GM19455 (cell line): Measurements from ENCODE around the gene LSAMP.

ENCODE experiments used
- ATAC-seq: cut with Tn5 transposase; IDR thresholded peaks from one replicate; pipeline ENCODE4 v1.9.1; 2021; ENCODE audit not compliant: unreplicated experiment

The LSAMP gene

GRCh38 chr3:116432795-116433194, 12.5 kb downstream of the LSAMP start:
- no peak for ATAC-seq

- no peak for ATAC-seq
These were observed 15.6 kb downstream of the LSAMP start for GRCh38 chr3:116429479-116430269.

GRCh38 chr3:116426036-116426435, 19.3 kb downstream of the LSAMP start:
- no peak for ATAC-seq

- ATAC-seq = no peak
These were observed 20.2 kb downstream of the LSAMP start for GRCh38 chr3:116425126-116425525.

- no peak for ATAC-seq
These were observed 21.3 kb downstream of the LSAMP start for GRCh38 chr3:116423945-116424344.

GRCh38 chr3:116423374-116423773, 21.9 kb downstream of the LSAMP start:
- no peak for ATAC-seq

GRCh38 chr3:116417151-116417550, 28.1 kb downstream of the LSAMP start:
- ATAC-seq = no peak

GRCh38 chr3:116413319-116413718, 32.0 kb downstream of the LSAMP start:
- no peak for ATAC-seq

GRCh38 chr3:116408473-116408872, 36.8 kb downstream of the LSAMP start:
- ATAC-seq = no peak

GRCh38 chr3:116405231-116405630, 40.1 kb downstream of the LSAMP start:
- no peak for ATAC-seq

GRCh38 chr3:116399701-116400226, 45.5 kb downstream of the LSAMP start:
- no peak for ATAC-seq

GRCh38 chr3:116394365-116394764, 50.9 kb downstream of the LSAMP start:
- ATAC-seq = no peak

- ATAC-seq = no peak
These were observed 52.1 kb downstream of the LSAMP start for GRCh38 chr3:116393199-116393598.

GRCh38 chr3:116392291-116392690, 53.0 kb downstream of the LSAMP start:
- no peak for ATAC-seq

- no peak for ATAC-seq
These were observed 53.7 kb downstream of the LSAMP start for GRCh38 chr3:116391296-116392201.

- ATAC-seq = no peak
These were observed 55.0 kb downstream of the LSAMP start for GRCh38 chr3:116390318-116390717.

- no peak for ATAC-seq
These were observed 56.4 kb downstream of the LSAMP start for GRCh38 chr3:116388867-116389385.

GRCh38 chr3:116386168-116386567, 59.1 kb downstream of the LSAMP start:
- no peak for ATAC-seq

GRCh38 chr3:116384717-116385116, 60.6 kb downstream of the LSAMP start:
- no peak for ATAC-seq

GRCh38 chr3:116378077-116378476, 67.2 kb downstream of the LSAMP start:
- no peak for ATAC-seq

GRCh38 chr3:116374901-116375300, 70.4 kb downstream of the LSAMP start:
- no peak for ATAC-seq
